GM12874 (cell line): ENCODE measurements around the gene UBE2V1.

Experiments used
- CTCF ChIP-seq: IDR thresholded peaks from 2 replicates; pipeline ENCODE4 v1.5.1; 2011; ENCODE audit warnings: low read depth, mild to moderate bottlenecking, control low read depth, low read length, moderate library complexity; ENCODE audit not compliant: insufficient read depth

The UBE2V1 gene

DNA sequence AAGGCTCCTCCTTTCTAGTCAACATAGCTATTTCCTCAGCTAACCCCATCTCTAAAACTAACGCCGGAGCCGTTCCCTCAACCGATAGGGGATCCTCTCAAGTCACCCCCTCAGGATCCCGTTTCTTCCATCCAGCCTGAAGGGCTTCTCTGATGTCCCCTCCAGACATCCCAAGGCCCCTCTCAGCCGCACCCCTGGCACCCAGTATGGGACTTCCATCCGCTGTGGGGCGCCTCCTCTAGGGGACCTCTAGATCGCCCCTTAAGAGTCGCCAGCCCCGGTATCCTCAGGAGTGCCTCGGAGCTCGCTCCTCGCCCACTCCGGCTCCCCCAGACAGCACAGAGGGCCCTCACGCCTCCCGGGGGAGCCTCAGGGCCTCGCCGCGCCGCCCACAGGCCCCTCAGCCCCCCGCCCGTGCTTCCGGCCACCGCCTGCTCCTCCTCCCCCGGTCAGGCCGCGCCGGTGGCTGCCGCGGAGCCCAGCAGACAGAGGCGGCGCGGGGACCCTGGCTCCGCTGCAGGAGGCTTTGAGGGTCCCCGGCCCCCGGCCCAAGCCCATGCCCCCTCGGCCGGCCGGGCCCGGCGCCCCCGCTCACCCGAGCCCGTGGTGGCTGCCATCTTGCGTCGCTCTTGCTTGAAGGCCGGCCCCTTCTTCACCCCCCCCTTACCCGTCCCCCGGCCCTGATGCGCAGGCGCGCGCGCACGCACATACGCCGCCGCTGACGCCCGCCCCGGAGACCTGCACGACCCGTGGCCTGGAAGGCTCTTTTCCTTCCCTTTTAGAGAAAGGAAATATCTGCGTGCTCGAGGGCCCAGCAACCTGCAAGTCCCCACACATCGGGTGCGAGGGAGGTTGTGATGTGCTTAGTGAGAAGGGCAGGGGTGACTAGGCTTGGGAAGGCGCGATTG, at the start of gene UBE2V1:
UBE2V1 (minus strand) TSS at position 639 of the 908 bp plus-strand sequence; CDS start at position 617, 22 bp downstream.
- TF ChIP-seq CTCF, result peak; percentile 24; the same call in 1 of the 2 replicates

GRCh38 chr20:50153500-50154377, 40.8 kb upstream of the UBE2V1 start, which contains the start of gene PEDS1:
Gene PEDS1 (minus strand): TSS chr20:50153723. CDS start chr20:50153637, 86 bp downstream.
- no peak for TF ChIP-seq CTCF

GRCh38 chr20:50153153-50153499, 40.2 kb upstream of the UBE2V1 start:
- no peak for TF ChIP-seq CTCF

DNA sequence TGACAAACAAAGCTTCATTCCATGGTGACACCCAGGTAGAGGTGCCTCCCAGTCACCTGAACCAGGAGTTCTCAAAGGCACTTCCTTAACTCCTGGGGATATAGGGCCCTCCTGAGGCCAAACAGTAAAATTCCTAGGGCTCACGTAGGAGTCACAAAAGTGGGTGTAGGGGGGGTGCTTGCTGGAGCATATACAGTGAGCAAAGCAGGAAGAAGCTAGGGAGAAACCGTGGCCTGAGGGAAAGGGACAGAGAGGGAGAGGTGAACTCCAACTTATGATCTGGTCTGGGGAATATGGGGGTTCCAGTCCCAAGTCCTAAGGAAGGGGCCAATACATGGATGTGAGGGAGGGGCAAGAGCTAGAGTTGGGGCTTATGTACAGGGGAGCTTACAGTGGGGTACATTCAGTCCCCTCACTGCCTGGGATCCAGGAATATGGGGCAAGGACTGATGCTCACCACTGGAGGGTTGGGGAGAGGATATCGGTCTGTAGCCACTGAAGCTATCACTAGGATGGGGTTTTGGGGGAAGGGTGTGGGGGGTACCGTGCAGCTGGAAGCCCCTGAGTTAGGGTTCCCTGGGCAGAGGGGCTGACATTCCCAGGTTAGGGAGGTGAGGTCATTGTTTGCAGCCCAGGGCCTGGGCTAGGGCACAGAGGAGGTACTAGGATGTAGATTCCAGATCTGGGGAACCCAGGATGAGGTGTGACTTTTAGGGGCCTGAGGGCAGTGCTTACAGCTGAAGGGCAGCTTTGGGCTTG, 39.6 kb upstream of the UBE2V1 start:
- no peak for TF ChIP-seq CTCF

- no peak for TF ChIP-seq CTCF
Observed at GRCh38 chr20:50151034-50151743, 38.2 kb upstream of the UBE2V1 start.

- no peak for TF ChIP-seq CTCF
Observed at GRCh38 chr20:50149481-50150254, 36.7 kb upstream of the UBE2V1 start.
